HepG2 (cell line): Measurements from ENCODE around the gene ZPBP.

ENCODE experiments used
- ARID4A ChIP-seq: sonication (generic); formaldehyde crosslinking; IDR thresholded peaks from 2 replicates; pipeline ENCODE4 v1.5.0; 2020; ENCODE audit warnings: mild to moderate bottlenecking, missing genetic modification reagents, borderline replicate concordance
- ETV6 ChIP-seq: sonication (generic); formaldehyde crosslinking; conservative IDR thresholded peaks from 2 replicates; pipeline ENCODE4 v1.4.0; 2020; ENCODE audit warnings: missing genetic modification reagents
- IRF2 ChIP-seq: IDR thresholded peaks from 2 replicates; pipeline ENCODE4 v1.6.1; 2018; ENCODE audit warnings: missing genetic modification reagents, missing compliant biosample characterization
- KLF6 ChIP-seq: IDR thresholded peaks from 2 replicates; pipeline ENCODE4 v1.8.0; 2016; ENCODE audit warnings: missing biosample characterization, missing genetic modification reagents
- MED13 ChIP-seq: sonication (generic); formaldehyde crosslinking; IDR thresholded peaks from 2 replicates; pipeline ENCODE4 v1.5.0; 2020; ENCODE audit warnings: missing genetic modification reagents
- NCOR1 ChIP-seq: fragments of 200-600 bp; sonication (generic); IDR thresholded peaks from 2 replicates; pipeline ENCODE4 v1.7.0; 2017; ENCODE audit warnings: antibody characterized with exemption, low read length, borderline replicate concordance
- POLR2A ChIP-seq, 2 experiments: IDR thresholded peaks; 2 replicates each; pipeline ENCODE4 v1.6.1; 2011; ENCODE audit warnings: low read depth in 2 of 2, low read length in 2 of 2, mild to moderate bottlenecking in 1 of 2, moderate library complexity in 1 of 2; ENCODE audit not compliant: insufficient read depth in 1 of 2
- TCF7L2 ChIP-seq: IDR thresholded peaks from 2 replicates; pipeline ENCODE4 v1.6.1; 2011; ENCODE audit warnings: mild to moderate bottlenecking, low read depth, low read length, moderate library complexity
- WIZ ChIP-seq: sonication (generic); formaldehyde crosslinking; IDR thresholded peaks from 2 replicates; pipeline ENCODE4 v1.5.1; 2020; ENCODE audit warnings: mild to moderate bottlenecking, missing genetic modification reagents
- ZSCAN31 ChIP-seq: sonication (generic); formaldehyde crosslinking; IDR thresholded peaks from 2 replicates; pipeline ENCODE4 v1.5.0; 2020; ENCODE audit warnings: low read depth, mild to moderate bottlenecking, missing genetic modification reagents
- TF ChIP-seq, protein P1 (sequence below): sonication (generic); formaldehyde crosslinking; IDR thresholded peaks from 2 replicates; pipeline ENCODE4 v1.5.0; 2020; ENCODE audit warnings: missing genetic modification reagents
- TF ChIP-seq, protein P2 (sequence below): IDR thresholded peaks from 2 replicates; pipeline ENCODE4 v1.6.1; 2012; ENCODE audit warnings: inconsistent platforms
- TF ChIP-seq, protein P3 (sequence below): sonication (generic); formaldehyde crosslinking; IDR thresholded peaks from 2 replicates; pipeline ENCODE4 v1.5.0; 2020; ENCODE audit warnings: mild to moderate bottlenecking, missing genetic modification reagents, moderate library complexity
- TF ChIP-seq, protein P4 (sequence below), 2 experiments: IDR thresholded peaks; 2 replicates each; pipeline ENCODE4 v1.6.1; 2011 to 2012; ENCODE audit warnings: low read length in 2 of 2, borderline replicate concordance in 1 of 2, low read depth in 1 of 2, mild to moderate bottlenecking in 1 of 2, moderate library complexity in 1 of 2

DNA sequence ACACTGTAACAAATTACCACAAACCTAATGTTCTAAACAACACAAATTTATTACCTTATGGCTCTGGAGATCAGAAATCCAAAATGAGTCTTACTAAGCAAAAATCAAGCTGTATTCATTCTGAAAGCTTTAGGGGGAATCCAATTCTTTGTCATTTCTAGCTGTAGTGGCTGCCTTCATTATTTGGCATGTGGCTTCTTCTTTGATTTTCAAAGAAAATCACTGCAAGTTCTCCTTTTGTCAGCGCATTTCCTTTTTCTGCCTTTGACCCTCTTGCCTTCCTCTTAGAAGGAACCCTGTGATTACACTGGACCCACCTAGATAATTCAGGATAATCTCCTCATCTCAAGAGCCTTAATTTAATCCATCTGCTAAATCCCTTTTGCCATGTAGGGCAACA is 36.9 kb downstream of the ZPBP start:
- no peak for TF ChIP-seq KLF6 (CRISPR knock-in tag)
- TF ChIP-seq NCOR1: no peak
- no peak for TF ChIP-seq ETV6 (CRISPR knock-in tag)
- no peak for TF ChIP-seq ZSCAN31 (CRISPR knock-in tag)
- no peak for TF ChIP-seq IRF2
- TF ChIP-seq, protein P1, sequence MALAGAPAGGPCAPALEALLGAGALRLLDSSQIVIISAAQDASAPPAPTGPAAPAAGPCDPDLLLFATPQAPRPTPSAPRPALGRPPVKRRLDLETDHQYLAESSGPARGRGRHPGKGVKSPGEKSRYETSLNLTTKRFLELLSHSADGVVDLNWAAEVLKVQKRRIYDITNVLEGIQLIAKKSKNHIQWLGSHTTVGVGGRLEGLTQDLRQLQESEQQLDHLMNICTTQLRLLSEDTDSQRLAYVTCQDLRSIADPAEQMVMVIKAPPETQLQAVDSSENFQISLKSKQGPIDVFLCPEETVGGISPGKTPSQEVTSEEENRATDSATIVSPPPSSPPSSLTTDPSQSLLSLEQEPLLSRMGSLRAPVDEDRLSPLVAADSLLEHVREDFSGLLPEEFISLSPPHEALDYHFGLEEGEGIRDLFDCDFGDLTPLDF (CRISPR knock-in tag): no peak
- TF ChIP-seq, protein P2, sequence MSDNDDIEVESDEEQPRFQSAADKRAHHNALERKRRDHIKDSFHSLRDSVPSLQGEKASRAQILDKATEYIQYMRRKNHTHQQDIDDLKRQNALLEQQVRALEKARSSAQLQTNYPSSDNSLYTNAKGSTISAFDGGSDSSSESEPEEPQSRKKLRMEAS: no peak
- TF ChIP-seq, protein P3, sequence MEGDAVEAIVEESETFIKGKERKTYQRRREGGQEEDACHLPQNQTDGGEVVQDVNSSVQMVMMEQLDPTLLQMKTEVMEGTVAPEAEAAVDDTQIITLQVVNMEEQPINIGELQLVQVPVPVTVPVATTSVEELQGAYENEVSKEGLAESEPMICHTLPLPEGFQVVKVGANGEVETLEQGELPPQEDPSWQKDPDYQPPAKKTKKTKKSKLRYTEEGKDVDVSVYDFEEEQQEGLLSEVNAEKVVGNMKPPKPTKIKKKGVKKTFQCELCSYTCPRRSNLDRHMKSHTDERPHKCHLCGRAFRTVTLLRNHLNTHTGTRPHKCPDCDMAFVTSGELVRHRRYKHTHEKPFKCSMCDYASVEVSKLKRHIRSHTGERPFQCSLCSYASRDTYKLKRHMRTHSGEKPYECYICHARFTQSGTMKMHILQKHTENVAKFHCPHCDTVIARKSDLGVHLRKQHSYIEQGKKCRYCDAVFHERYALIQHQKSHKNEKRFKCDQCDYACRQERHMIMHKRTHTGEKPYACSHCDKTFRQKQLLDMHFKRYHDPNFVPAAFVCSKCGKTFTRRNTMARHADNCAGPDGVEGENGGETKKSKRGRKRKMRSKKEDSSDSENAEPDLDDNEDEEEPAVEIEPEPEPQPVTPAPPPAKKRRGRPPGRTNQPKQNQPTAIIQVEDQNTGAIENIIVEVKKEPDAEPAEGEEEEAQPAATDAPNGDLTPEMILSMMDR (CRISPR knock-in tag): no peak
- no peak for TF ChIP-seq WIZ
- TF ChIP-seq, protein P4, sequence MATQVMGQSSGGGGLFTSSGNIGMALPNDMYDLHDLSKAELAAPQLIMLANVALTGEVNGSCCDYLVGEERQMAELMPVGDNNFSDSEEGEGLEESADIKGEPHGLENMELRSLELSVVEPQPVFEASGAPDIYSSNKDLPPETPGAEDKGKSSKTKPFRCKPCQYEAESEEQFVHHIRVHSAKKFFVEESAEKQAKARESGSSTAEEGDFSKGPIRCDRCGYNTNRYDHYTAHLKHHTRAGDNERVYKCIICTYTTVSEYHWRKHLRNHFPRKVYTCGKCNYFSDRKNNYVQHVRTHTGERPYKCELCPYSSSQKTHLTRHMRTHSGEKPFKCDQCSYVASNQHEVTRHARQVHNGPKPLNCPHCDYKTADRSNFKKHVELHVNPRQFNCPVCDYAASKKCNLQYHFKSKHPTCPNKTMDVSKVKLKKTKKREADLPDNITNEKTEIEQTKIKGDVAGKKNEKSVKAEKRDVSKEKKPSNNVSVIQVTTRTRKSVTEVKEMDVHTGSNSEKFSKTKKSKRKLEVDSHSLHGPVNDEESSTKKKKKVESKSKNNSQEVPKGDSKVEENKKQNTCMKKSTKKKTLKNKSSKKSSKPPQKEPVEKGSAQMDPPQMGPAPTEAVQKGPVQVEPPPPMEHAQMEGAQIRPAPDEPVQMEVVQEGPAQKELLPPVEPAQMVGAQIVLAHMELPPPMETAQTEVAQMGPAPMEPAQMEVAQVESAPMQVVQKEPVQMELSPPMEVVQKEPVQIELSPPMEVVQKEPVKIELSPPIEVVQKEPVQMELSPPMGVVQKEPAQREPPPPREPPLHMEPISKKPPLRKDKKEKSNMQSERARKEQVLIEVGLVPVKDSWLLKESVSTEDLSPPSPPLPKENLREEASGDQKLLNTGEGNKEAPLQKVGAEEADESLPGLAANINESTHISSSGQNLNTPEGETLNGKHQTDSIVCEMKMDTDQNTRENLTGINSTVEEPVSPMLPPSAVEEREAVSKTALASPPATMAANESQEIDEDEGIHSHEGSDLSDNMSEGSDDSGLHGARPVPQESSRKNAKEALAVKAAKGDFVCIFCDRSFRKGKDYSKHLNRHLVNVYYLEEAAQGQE (IDR thresholded peaks at IDR 0.05; ENCODE audit: borderline replicate concordance in 1 of 2, low read depth in 1 of 2, low read length in 2 of 2): no peak
- TF ChIP-seq ARID4A (CRISPR knock-in tag): no peak
- no peak for TF ChIP-seq POLR2A (IDR thresholded peaks at IDR 0.05; ENCODE audit: insufficient read depth in 1 of 2, low read depth in 2 of 2, low read length in 2 of 2)
- no peak for TF ChIP-seq TCF7L2
- TF ChIP-seq MED13 (CRISPR knock-in tag): no peak
